Upper lobe of left lung (tissue), 6 donors: ENCODE measurements around the gene GULP1. TPM values are rescaled to one million over a fixed set of nuclear protein-coding genes. Genes with fewer than 3 reads are reported as not detected.

ENCODE experiments used
- ATAC-seq, 2 donors: fragments of 200-7000 bp; cut with Tn5 transposase; one replicate each; pipeline ENCODE4 v1.9.1; 2022; ENCODE audit warnings: mild to moderate bottlenecking in 2 of 2, moderate library complexity in 2 of 2; ENCODE audit not compliant: low FRiP score in 2 of 2
- DNase-seq, 2 donors: peaks; one replicate each; pipeline ENCODE4 v3.0.0-alpha.2; 2019 to 2020
- H3K27ac ChIP-seq, 4 donors: fragments of 200-600 bp; sonication (generic); one replicate each; pipeline ENCODE4 v1.5.1; 2016 to 2019
- H3K27me3 ChIP-seq, 4 donors: fragments of 200-600 bp; sonication (generic); one replicate each; pipeline ENCODE4 v1.5.1; 2017 to 2019
- H3K36me3 ChIP-seq, 4 donors: fragments of 200-600 bp; sonication (generic); one replicate each; pipeline ENCODE4 v1.5.1; 2016 to 2019
- H3K4me1 ChIP-seq, 4 donors: fragments of 200-600 bp; sonication (generic); one replicate each; pipeline ENCODE4 v1.5.1; 2018 to 2019
- H3K4me3 ChIP-seq, 4 donors: fragments of 200-600 bp; sonication (generic); one replicate each; pipeline ENCODE4 v1.5.1; 2017 to 2019; ENCODE audit warnings: mild to moderate bottlenecking in 2 of 4, moderate library complexity in 1 of 4
- H3K9me3 ChIP-seq, 4 donors: fragments of 200-600 bp; sonication (generic); one replicate each; pipeline ENCODE4 v1.5.1; 2018 to 2019
- CTCF ChIP-seq, 6 experiments: fragments of 450-650 bp in 4 of 6; fragments of 200-600 bp in 2 of 6; sonication (generic) in 2 of 6; IDR thresholded peaks; one replicate each; pipeline ENCODE4 v1.5.1; 2016 to 2019; ENCODE audit warnings: antibody characterized with exemption in 6 of 6
- EP300 ChIP-seq, 4 donors: sonication (generic); formaldehyde crosslinking; IDR thresholded peaks; one replicate each; pipeline ENCODE4 v1.5.1; 2017; ENCODE audit warnings: antibody characterized with exemption in 4 of 4, control low read depth in 2 of 4
- POLR2A ChIP-seq, 4 donors: fragments of 450-650 bp; IDR thresholded peaks; one replicate each; pipeline ENCODE4 v1.5.1; 2016 to 2017; ENCODE audit warnings: antibody characterized with exemption in 4 of 4, mild to moderate bottlenecking in 2 of 4
- POLR2AphosphoS5 ChIP-seq, 2 donors: sonication (generic); formaldehyde crosslinking; IDR thresholded peaks; one replicate each; pipeline ENCODE4 v1.5.1; 2017; ENCODE audit warnings: antibody characterized with exemption in 2 of 2
- WGBS, 2 donors: methylation state at CpG; one replicate each; pipeline ENCODE4 v1.1.5; 2017 to 2018; 5-methylcytosine and 5-hydroxymethylcytosine counted together
- total RNA-seq, 6 donors: library from RNA; depleted of rRNA in 4 of 6; stranded (reverse); fragments of >200 nt in 4 of 6; gene quantifications; one replicate each; pipeline versions ENCODE4 v1.1.0 to v1.2.1, GENCODE V29; 2016 to 2021
- donor health status: DM: no; HTN: no; CAD: no; lungs with moderate emphysema.
- donor health status: DM: no; HTN: yes; CAD: no; lungs with severe emphysema.

GULP1 gene
- total RNA-seq, result 10 to 100 TPM; 12.5 to 71.2 (median 32.7) TPM

GRCh38 chr2:188291617-188292347 lies at the start of gene GULP1:
TSS of gene GULP1 (plus strand) at chr2:188291874. CDS start at chr2:188477703, 185,829 bp downstream.
- H3K36me3 ChIP-seq, result no peaks in the 10 kb centered on the region
- no peaks in the 10 kb centered on the region for H3K9me3 ChIP-seq
- H3K27ac ChIP-seq, result peak within 1 kb of the TSS; percentile 91 to 96 (median 94)
- H3K4me1 ChIP-seq, result peaks cover 0 to 9% (median 4%) of the 10 kb centered on the region in 4 donors
- WGBS, 2 donors, result 2 to 3% methylated on average over 12 to 58 of the region's 61 CpGs
- peak within 1 kb of the TSS; percentile 69 to 81 (median 72) for H3K4me3 ChIP-seq
- peak; percentile 90 to 91 for ATAC-seq
- H3K27me3 ChIP-seq, result no peaks in the 10 kb centered on the region
- no peak for TF ChIP-seq EP300 (IDR thresholded peaks at IDR 0.05)
- peak in 5 of 6 experiments; percentile 37 to 71 (median 50) for TF ChIP-seq CTCF (IDR thresholded peaks at IDR 0.05)
- TF ChIP-seq POLR2AphosphoS5 (IDR thresholded peaks at IDR 0.05), result peak; percentile 35 to 36
- TF ChIP-seq POLR2A (IDR thresholded peaks at IDR 0.05), result peak in 1 of 4 donors; percentile 45
- DNase-seq, result peak; percentile 69 to 91

GRCh38 chr2:188243381-188243780 lies 48.3 kb upstream of the GULP1 start:
- no peak for DNase-seq
- no peak overlapping the region for H3K27ac ChIP-seq
- H3K4me1 ChIP-seq, result no peaks in the 10 kb centered on the region
- TF ChIP-seq POLR2AphosphoS5 (IDR thresholded peaks at IDR 0.05) (no peak), EP300 (IDR thresholded peaks at IDR 0.05) (no peak)
- ATAC-seq, result no peak
- H3K9me3 ChIP-seq, result peaks cover 0 to 3% (median 2%) of the 10 kb centered on the region in 4 donors
- 88 to 94% methylated on average over 1 of the region's 1 CpG for WGBS, 2 donors
- no peaks in the 10 kb centered on the region for H3K36me3 ChIP-seq
- H3K4me3 ChIP-seq, result no peak overlapping the region
- H3K27me3 ChIP-seq, result no peaks in the 10 kb centered on the region

GRCh38 chr2:188244383-188244782 lies 47.3 kb upstream of the GULP1 start:
- WGBS, 2 donors, result 88 to 93% methylated on average over 3 of the region's 3 CpGs
- Histone ChIP-seq H3K4me3 (no peak overlapping the region), H3K4me1 (no peaks in the 10 kb centered on the region), H3K36me3 (no peaks in the 10 kb centered on the region), H3K27me3 (no peaks in the 10 kb centered on the region), H3K9me3 (no peaks in the 10 kb centered on the region), H3K27ac (no peak overlapping the region)
- no peak for DNase-seq
- TF ChIP-seq POLR2AphosphoS5 (IDR thresholded peaks at IDR 0.05), result no peak
- ATAC-seq, result no peak

- Histone ChIP-seq H3K27me3 (no peaks in the 10 kb centered on the region), H3K4me3 (no peak overlapping the region), H3K27ac (no peak overlapping the region), H3K9me3 (no peaks in the 10 kb centered on the region), H3K36me3 (no peaks in the 10 kb centered on the region), H3K4me1 (no peaks in the 10 kb centered on the region)
- DNase-seq (no peak), ATAC-seq (no peak)
- no peak for TF ChIP-seq POLR2A (IDR thresholded peaks at IDR 0.05)
- no peak for TF ChIP-seq EP300 (IDR thresholded peaks at IDR 0.05)
- no peak for TF ChIP-seq CTCF (IDR thresholded peaks at IDR 0.05)
- no peak for TF ChIP-seq POLR2AphosphoS5 (IDR thresholded peaks at IDR 0.05)
- WGBS, 2 donors, result 84 to 96% methylated on average over 5 of the region's 5 CpGs
Measured at GRCh38 chr2:188245230-188245629, 46.4 kb upstream of the GULP1 start.

GRCh38 chr2:188248513-188248912 lies 43.2 kb upstream of the GULP1 start:
- no peaks in the 10 kb centered on the region for H3K27me3 ChIP-seq
- ATAC-seq, result no peak
- TF ChIP-seq CTCF (IDR thresholded peaks at IDR 0.05) (no peak), POLR2A (IDR thresholded peaks at IDR 0.05) (no peak), POLR2AphosphoS5 (IDR thresholded peaks at IDR 0.05) (no peak), EP300 (IDR thresholded peaks at IDR 0.05) (no peak)
- H3K27ac ChIP-seq, result no peak overlapping the region
- H3K4me3 ChIP-seq, result no peak overlapping the region
- no peaks in the 10 kb centered on the region for H3K36me3 ChIP-seq
- DNase-seq, result no peak
- 92 to 94% methylated on average over 2 of the region's 2 CpGs for WGBS, 2 donors
- no peaks in the 10 kb centered on the region for H3K4me1 ChIP-seq
- no peaks in the 10 kb centered on the region for H3K9me3 ChIP-seq

- 56 to 60% methylated on average over 1 of the region's 1 CpG for WGBS, 2 donors
- TF ChIP-seq EP300 (IDR thresholded peaks at IDR 0.05) (no peak), POLR2AphosphoS5 (IDR thresholded peaks at IDR 0.05) (no peak), CTCF (IDR thresholded peaks at IDR 0.05) (no peak), POLR2A (IDR thresholded peaks at IDR 0.05) (no peak)
Measured at GRCh38 chr2:188251034-188251433, 40.6 kb upstream of the GULP1 start.

More at GRCh38 chr2:188251034-188251433, 40.6 kb upstream of the GULP1 start:
- no peak overlapping the region for H3K27ac ChIP-seq
- DNase-seq (no peak), ATAC-seq (no peak)
- no peaks in the 10 kb centered on the region for H3K36me3 ChIP-seq
- no peaks in the 10 kb centered on the region for H3K4me1 ChIP-seq
- H3K4me3 ChIP-seq, result no peak overlapping the region
- no peaks in the 10 kb centered on the region for H3K27me3 ChIP-seq
- no peaks in the 10 kb centered on the region for H3K9me3 ChIP-seq
